ENCODE data around the gene KRTAP10-10. TPM values are rescaled to one million over a fixed set of nuclear protein-coding genes. Genes with fewer than 3 reads are reported as not detected.

The KRTAP10-10 gene
- total RNA-seq, 4 donors from 2014 or later = 3.3 to 8.0 TPM; not detected in 2

DNA sequence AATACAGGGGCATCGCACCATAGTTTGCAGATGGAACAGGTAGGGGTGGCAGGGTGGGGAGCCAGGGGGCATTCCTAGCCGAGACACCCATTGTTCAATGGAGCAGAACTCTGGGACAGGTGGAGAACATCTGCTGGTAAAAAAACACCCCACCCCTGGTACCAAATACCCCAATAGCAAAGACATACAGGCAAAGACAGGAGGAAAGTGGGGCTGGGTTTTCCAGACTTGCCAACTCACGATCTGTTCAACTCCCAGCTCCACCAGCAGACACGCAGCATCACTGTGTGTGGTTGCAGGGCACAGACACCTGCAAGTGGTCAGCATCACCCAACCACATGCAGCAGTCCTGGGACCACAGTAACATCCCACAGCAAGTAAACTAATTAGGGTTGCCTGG, 25.6 kb upstream of the KRTAP10-10 start:
- no peak for DNase-seq (ENCODE audit: low spot score in 2 of 2)
- WGBS = 88% methylated on average over 4 of the region's 4 CpGs
- peaks cover 11% of the 10 kb centered on the region for H3K9me3 ChIP-seq
- no peak overlapping the region for H3K4me3 ChIP-seq
- H3K27ac ChIP-seq = no peak overlapping the region
- H3K4me1 ChIP-seq = no peaks in the 10 kb centered on the region
- H3K36me3 ChIP-seq = no peaks in the 10 kb centered on the region
- TF ChIP-seq POLR2AphosphoS5 (IDR thresholded peaks at IDR 0.05) = no peak
- TF ChIP-seq EP300 (IDR thresholded peaks at IDR 0.05) = no peak
- TF ChIP-seq, protein P1, sequence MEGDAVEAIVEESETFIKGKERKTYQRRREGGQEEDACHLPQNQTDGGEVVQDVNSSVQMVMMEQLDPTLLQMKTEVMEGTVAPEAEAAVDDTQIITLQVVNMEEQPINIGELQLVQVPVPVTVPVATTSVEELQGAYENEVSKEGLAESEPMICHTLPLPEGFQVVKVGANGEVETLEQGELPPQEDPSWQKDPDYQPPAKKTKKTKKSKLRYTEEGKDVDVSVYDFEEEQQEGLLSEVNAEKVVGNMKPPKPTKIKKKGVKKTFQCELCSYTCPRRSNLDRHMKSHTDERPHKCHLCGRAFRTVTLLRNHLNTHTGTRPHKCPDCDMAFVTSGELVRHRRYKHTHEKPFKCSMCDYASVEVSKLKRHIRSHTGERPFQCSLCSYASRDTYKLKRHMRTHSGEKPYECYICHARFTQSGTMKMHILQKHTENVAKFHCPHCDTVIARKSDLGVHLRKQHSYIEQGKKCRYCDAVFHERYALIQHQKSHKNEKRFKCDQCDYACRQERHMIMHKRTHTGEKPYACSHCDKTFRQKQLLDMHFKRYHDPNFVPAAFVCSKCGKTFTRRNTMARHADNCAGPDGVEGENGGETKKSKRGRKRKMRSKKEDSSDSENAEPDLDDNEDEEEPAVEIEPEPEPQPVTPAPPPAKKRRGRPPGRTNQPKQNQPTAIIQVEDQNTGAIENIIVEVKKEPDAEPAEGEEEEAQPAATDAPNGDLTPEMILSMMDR (IDR thresholded peaks at IDR 0.05) = no peak
- TF ChIP-seq POLR2A (IDR thresholded peaks at IDR 0.05) = no peak
- H3K27me3 ChIP-seq = peaks cover 34% of the 10 kb centered on the region

DNA sequence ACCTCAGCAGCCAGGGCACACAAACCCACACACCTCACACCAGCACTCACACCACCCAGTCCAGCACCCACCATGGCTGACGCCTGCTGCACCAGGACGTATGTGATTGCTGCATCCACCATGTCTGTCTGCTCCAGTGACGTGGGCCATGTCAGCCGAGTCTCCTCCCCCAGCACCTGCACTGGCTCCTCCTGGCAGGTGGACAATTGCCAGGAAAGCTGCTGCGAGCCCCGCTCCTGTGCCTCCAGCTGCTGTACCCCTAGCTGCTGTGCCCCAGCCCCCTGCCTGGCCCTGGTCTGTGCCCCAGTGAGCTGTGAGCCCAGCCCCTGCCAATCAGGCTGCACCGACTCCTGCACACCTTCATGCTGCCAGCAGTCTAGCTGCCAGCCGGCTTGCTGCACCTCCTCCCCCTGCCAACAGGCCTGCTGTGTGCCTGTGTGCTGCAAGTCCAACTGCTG, 25.1 kb upstream of the KRTAP10-10 start, which contains the start of gene KRTAP10-8:
Gene KRTAP10-8, plus strand, starts transcription at position 51 of the 458 bp plus-strand sequence. Its CDS starts 22 bp downstream, at position 73.
- TF ChIP-seq POLR2A (IDR thresholded peaks at IDR 0.05) (no peak), POLR2AphosphoS5 (IDR thresholded peaks at IDR 0.05) (no peak), EP300 (IDR thresholded peaks at IDR 0.05) (no peak)
- TF ChIP-seq, protein P1 (IDR thresholded peaks at IDR 0.05) = no peak
- H3K27ac ChIP-seq = no peak within 1 kb of the TSS
- DNase-seq (ENCODE audit: low spot score in 2 of 2) = no peak
- H3K36me3 ChIP-seq = no peaks in the 10 kb centered on the region
- H3K4me3 ChIP-seq = no peak within 1 kb of the TSS
- WGBS = 98% methylated on average over 7 of the region's 8 CpGs
- H3K9me3 ChIP-seq = peaks cover 11% of the 10 kb centered on the region
- H3K27me3 ChIP-seq = peaks cover 35% of the 10 kb centered on the region
- H3K4me1 ChIP-seq = no peaks in the 10 kb centered on the region

DNA sequence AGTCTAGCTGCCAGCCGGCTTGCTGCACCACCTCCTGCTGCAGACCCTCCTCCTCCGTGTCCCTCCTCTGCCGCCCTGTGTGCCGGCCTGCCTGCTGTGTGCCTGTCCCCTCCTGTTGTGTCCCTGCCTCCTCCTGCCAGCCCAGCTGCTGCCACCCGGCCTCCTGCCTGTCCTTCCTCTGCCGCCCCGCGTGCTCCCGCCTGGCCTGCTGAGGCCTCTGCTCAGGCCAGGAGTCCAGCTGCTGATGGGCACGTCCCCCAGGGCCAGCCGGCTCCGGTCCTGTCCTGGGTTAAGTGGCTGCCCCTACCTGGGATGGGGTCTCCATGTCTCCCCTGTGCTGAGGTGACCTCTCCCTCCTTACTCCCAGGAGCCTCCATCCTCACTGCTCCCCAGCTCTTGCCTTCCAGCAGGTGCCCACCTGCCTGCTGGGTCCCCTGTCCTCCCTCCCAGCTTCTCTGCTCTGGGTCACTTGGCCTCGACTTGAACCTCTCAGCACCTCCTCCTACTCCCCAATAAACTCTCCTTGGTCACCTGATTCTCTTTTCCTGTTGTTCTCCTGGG, 24.4 kb upstream of the KRTAP10-10 start:
- Histone ChIP-seq H3K9me3 (peaks cover 11% of the 10 kb centered on the region), H3K4me1 (no peaks in the 10 kb centered on the region), H3K27ac (no peak overlapping the region), H3K36me3 (no peaks in the 10 kb centered on the region), H3K4me3 (no peak overlapping the region), H3K27me3 (peaks cover 38% of the 10 kb centered on the region)
- TF ChIP-seq, protein P1 (IDR thresholded peaks at IDR 0.05) = no peak
- TF ChIP-seq POLR2A (IDR thresholded peaks at IDR 0.05) = no peak
- 81% methylated on average over 4 of the region's 13 CpGs for WGBS
- DNase-seq (ENCODE audit: low spot score in 2 of 2) = no peak

- H3K4me1 ChIP-seq = no peaks in the 10 kb centered on the region
- H3K27ac ChIP-seq = no peak overlapping the region
- H3K27me3 ChIP-seq = peaks cover 38% of the 10 kb centered on the region
- TF ChIP-seq EP300 (IDR thresholded peaks at IDR 0.05) (no peak), POLR2A (IDR thresholded peaks at IDR 0.05) (no peak), POLR2AphosphoS5 (IDR thresholded peaks at IDR 0.05) (no peak)
- TF ChIP-seq, protein P1 (IDR thresholded peaks at IDR 0.05) = no peak
- no peak for DNase-seq (ENCODE audit: low spot score in 2 of 2)
- H3K4me3 ChIP-seq = no peak overlapping the region
- WGBS = 91% methylated on average over 24 of the region's 26 CpGs
- H3K36me3 ChIP-seq = no peaks in the 10 kb centered on the region
- peaks cover 11% of the 10 kb centered on the region for H3K9me3 ChIP-seq
Observed at GRCh38 chr21:44613386-44614155, 23.6 kb upstream of the KRTAP10-10 start.

GRCh38 chr21:44614161-44614631, 23.0 kb upstream of the KRTAP10-10 start:
- no peak for DNase-seq (ENCODE audit: low spot score in 2 of 2)
- peaks cover 8% of the 10 kb centered on the region for H3K9me3 ChIP-seq
- TF ChIP-seq EP300 (IDR thresholded peaks at IDR 0.05) (no peak), POLR2A (IDR thresholded peaks at IDR 0.05) (no peak), POLR2AphosphoS5 (IDR thresholded peaks at IDR 0.05) (no peak)
- TF ChIP-seq, protein P1 (IDR thresholded peaks at IDR 0.05) = no peak
- no peak overlapping the region for H3K27ac ChIP-seq
- no peaks in the 10 kb centered on the region for H3K4me1 ChIP-seq
- no peaks in the 10 kb centered on the region for H3K36me3 ChIP-seq
- WGBS = 80% methylated on average over 10 of the region's 20 CpGs
- H3K27me3 ChIP-seq = peaks cover 38% of the 10 kb centered on the region
- H3K4me3 ChIP-seq = no peak overlapping the region
